Ovary (tissue), 3 donors: ENCODE measurements around the gene TEN1.

ENCODE experiments used
- CTCF ChIP-seq, 3 donors: fragments of 450-650 bp in 2 of 3; fragments of 200-600 bp in 1 of 3; IDR thresholded peaks; one replicate each; pipeline versions ENCODE4 v1.5.1 to v1.8.0; 2016 to 2022; ENCODE audit warnings: antibody characterized with exemption in 3 of 3, mild to moderate bottlenecking in 1 of 3
- EP300 ChIP-seq: sonication (generic); formaldehyde crosslinking; IDR thresholded peaks from one replicate; pipeline ENCODE4 v1.6.1; 2017; ENCODE audit warnings: antibody characterized with exemption
- POLR2A ChIP-seq: fragments of 450-650 bp; IDR thresholded peaks from one replicate; pipeline ENCODE4 v1.6.1; 2017; ENCODE audit warnings: antibody characterized with exemption, mild to moderate bottlenecking, moderate library complexity
- donor health status: DM: no; HTN: no; CAD: no.

- TF ChIP-seq CTCF (IDR thresholded peaks at IDR 0.05) (no peak), POLR2A (no peak), EP300 (no peak)
These were observed 4.6 kb downstream of the TEN1 start for GRCh38 chr17:75983501-75984181.
